HG03354 (cell line): ENCODE results near the gene CRYL1.

Experiments
- ATAC-seq: cut with Tn5 transposase; IDR thresholded peaks from one replicate; pipeline ENCODE4 v1.9.1; 2021; ENCODE audit warnings: mild to moderate bottlenecking; ENCODE audit not compliant: unreplicated experiment, poor library complexity, severe bottlenecking

Gene CRYL1

GRCh38 chr13:20534038-20534608 lies 8.5 kb upstream of the CRYL1 start:
- ATAC-seq = no peak

- ATAC-seq = peak; percentile 37
Observed at GRCh38 chr13:20528452-20528851, 2.8 kb upstream of the CRYL1 start.

DNA sequence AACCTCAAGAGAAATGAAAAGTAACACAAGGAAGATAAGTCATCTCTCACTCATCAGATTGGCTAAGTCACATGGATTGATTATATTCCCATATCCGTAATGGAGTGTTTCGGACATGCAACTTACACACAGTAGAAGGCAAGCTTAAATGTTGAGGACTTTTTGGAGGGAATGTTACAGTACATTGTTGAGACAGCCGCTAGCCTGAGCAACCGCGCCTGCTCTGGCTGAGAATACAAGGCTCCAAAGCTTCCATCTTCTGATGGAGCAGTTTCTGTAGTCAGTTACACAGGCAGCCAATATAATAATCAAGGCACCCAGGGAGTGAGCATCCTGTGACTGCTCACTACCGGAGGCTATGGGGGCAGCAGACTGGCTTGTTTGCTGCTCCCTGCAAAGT lies 1.0 kb upstream of the CRYL1 start:
- no peak for ATAC-seq

DNA sequence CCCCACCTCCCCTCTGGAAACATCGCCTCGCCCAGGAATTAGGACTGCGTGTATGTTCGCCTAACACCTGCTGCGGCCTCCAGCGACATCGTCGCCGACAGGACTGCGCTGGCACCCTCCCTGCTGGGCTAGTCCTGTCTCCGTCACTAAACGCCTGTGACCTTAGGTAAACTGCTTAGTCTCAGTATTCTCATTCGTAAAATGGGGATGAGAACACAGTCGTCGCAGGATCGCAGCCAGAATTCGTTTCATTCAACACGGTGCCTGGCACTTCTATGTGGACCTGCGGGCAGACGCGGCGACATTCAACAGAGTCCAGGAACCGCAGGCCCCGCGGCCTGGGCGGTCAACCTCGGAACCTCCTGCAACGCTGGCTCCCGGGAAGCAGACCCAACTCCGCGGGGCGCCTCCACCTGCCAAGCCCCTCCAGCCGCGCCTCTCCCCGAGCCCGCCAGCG lies 485 bp downstream of the CRYL1 start:
- ATAC-seq = peak; percentile 15

- no peak for ATAC-seq
Observed at GRCh38 chr13:20521364-20522115, 4.1 kb downstream of the CRYL1 start.

- no peak for ATAC-seq
Observed at GRCh38 chr13:20519875-20520274, 5.8 kb downstream of the CRYL1 start.

- ATAC-seq = no peak
Observed at GRCh38 chr13:20518660-20519100, 7.0 kb downstream of the CRYL1 start.

- no peak for ATAC-seq
Observed at GRCh38 chr13:20514866-20515265, 10.8 kb downstream of the CRYL1 start.

GRCh38 chr13:20513466-20513995 lies 12.1 kb downstream of the CRYL1 start:
- no peak for ATAC-seq

DNA sequence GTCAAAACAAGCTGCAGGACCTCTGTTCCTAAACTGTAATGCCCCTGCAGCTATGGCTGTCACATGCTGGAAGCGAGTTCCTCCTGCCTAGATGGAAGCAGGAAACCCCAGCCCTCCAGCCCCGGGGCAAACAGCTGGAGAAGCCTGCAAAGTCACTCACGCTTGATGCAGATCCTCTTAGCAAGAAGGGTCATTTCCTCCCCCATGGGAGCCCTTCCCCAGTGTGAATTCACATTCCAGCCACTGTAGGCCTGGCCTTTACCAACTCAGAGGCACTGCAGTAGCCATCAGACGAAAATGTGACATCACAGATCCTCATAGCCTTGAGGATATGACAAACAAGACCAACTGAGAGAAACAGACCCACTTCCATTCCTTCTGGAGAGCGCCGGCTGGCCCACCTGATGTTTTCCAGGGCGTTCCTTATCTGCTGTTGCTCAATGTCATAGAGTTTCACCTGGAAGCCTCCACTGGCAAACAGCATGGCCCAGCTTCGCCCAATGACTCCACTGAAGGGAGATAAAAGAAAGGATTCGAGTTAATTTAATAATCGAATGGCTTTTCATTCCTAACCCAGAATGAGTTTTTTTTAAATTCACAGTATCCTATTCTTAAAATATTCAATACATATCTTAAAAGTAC lies 13.5 kb downstream of the CRYL1 start:
- no peak for ATAC-seq

DNA sequence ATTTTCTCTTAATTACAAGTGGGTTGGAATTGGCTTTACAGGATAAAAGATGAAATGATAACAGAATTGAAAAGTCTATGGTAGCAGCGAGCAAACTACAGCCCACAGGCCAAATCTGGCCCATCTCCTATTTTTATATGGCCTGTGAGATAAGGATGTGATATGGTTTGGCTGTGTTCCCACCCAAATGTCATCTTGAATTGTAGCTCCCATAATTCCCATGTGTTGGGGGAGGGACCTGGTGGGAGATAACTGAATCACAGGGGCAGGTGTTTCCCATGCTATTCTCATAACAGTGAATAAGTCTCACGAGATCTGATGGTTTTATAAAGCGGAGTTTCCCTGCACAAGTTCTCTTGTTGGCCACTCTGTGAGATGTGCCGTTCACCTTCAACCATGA lies 19.0 kb downstream of the CRYL1 start:
- no peak for ATAC-seq

DNA sequence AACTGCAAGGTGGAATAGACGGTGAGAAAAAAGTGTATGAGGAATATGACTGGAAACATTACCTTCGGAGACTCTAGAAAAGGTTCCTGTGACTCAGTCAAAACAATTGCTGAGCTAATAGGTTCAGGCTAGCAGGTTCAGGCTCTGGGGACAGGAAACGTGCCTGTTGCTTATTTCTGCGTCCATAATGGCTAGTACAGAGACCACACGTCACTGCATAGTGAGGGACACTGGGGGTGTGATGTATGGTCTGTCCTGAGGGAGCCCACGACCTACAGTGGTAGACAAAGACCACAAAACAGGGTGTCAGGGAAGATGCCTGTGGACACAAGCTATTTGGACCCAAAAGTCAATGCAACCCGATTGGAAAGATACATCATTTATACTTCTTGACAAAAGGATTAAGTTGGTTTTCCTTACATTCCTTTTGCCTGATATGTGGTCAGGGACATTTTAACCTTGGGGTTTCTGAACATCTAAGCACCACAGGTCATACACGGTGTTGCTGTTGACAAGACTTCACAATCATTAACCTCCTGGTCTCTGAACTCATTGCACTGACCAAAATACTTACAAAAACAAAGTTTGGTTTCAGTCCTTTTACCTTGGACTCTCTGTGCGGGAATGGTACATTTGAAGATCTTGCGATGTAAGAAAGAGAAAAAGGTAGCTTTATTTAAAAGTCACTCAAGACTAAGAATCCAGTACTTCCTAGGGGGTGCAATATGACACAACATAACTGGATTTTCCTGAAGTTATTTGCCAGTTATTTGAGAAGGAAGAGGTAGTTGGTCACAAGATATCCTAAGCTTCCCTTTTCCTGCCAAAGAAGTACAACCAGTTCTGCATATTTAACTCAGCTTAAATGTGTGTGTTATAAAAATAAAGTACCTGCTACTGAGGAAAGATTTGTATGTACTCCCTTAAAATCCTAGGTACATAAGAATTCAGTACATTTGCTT lies 20.0 kb downstream of the CRYL1 start:
- ATAC-seq = no peak

GRCh38 chr13:20503088-20504083 lies 22.3 kb downstream of the CRYL1 start:
- ATAC-seq = no peak

DNA sequence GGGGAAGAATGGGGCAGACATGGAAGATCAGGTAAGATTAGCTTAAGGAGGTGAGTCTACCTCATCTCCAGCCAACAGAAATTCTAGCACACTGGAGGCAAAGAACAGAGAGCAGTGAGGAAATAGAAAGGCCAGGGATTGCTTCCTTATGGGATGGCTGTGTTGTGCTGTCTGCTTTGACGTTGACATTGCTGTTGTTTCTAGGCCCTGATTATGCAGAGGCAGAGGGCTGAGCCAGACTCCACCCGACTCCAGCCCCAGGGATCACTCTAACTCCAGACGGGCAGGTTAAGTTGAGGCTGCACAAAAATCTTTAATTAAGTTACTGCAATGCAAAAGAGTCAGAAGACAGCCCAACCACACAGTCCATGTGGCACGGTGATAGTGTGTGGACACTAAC lies 24.1 kb downstream of the CRYL1 start:
- no peak for ATAC-seq

DNA sequence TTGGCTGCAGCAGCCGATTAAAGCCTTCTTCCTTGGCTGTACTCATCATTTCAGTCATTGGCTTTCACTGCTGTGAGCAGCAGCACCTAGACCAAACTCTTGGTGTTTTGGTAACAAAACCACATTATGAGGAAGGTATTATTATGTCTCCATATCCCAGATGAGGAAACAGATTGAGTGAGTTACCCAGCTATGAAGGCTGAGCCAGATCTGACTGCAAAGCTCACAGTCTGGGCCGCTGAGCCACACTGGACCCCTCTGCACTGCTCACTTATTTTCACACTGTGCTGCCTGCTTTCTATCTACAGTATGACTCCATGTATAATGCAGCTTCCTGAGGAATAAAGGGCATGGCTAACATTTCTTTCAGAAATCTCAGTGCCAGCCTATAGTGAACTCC lies 24.5 kb downstream of the CRYL1 start:
- no peak for ATAC-seq

DNA sequence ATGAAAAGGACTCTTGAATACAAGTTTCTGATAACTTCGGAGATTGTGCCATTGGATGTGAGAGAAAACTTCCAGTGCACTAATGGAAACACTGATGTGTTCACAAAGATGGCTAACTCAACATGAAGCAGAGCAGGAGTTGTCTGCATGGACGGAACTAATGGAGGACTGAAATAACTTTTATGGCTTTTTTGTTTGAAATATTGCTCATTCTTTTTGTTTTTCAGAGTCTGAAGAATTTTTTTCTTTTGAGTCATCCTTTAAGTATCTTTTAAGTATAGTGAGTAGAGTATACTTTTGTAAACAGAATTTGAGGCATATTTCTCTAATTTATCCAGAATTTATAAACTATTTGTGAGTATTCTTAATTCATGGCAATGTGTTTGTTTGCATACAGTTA lies 25.7 kb downstream of the CRYL1 start:
- no peak for ATAC-seq

DNA sequence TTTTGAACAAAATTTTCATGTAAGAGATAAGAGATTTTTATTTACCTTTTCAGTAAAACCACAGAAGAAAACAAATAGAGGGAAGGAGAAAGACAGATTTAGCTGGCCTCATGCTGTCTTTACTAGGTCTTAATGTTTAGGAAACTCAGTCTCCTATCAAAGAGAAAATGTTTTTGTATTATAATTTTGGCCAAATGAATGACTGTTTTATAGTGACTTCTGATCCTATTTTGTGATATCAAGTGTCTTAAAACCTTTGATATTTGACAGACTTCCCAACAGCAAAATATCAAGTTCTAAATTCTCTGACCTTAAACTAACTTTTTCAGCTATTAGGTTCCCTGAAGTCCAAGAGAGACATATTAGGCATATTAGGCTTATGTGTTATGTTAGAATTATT lies 27.0 kb downstream of the CRYL1 start:
- ATAC-seq = no peak

DNA sequence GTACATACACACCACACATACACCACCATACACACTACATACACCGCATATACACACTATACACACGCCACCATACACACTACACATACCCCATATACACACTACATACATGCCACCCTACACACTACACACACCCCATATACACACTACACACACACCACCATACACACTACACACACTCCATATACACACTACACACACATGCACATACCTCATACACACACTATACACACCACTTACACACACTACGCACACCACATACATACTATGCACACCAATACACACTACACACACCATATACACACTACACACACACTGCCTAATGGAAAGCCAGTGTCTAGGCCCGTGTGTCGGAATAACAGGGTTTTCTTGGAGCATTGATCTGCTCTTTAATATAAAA lies 27.5 kb downstream of the CRYL1 start:
- ATAC-seq = no peak
